ENCODE results near the gene C1QL4.

DNA sequence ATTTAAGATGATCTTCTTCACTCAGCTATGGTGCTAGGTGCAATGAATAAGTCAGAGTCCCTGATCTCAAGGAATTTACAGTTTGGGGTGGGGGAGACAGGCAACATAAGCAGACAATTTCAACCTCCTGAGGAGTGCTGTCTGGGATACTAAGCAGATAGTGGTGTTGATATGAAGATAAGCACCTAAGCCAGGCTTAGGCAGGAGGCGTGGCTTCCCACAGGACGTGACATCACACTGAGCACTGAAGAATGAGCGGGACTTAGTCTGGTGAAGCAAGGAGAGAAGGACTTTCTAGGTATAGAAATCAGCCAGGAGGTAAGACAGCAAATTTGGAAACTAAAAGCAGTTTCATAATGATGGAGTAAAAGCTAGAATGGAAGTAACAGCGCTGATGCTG lies 35.2 kb downstream of the C1QL4 start:
- TF ChIP-seq POLR2A (IDR thresholded peaks at IDR 0.05; ENCODE audit: extremely low read depth, insufficient read length) = no peak
- TF ChIP-seq, protein P1, sequence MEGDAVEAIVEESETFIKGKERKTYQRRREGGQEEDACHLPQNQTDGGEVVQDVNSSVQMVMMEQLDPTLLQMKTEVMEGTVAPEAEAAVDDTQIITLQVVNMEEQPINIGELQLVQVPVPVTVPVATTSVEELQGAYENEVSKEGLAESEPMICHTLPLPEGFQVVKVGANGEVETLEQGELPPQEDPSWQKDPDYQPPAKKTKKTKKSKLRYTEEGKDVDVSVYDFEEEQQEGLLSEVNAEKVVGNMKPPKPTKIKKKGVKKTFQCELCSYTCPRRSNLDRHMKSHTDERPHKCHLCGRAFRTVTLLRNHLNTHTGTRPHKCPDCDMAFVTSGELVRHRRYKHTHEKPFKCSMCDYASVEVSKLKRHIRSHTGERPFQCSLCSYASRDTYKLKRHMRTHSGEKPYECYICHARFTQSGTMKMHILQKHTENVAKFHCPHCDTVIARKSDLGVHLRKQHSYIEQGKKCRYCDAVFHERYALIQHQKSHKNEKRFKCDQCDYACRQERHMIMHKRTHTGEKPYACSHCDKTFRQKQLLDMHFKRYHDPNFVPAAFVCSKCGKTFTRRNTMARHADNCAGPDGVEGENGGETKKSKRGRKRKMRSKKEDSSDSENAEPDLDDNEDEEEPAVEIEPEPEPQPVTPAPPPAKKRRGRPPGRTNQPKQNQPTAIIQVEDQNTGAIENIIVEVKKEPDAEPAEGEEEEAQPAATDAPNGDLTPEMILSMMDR (IDR thresholded peaks at IDR 0.05; ENCODE audit: low read depth, low read length) = no peak
- TF ChIP-seq, protein P2, sequence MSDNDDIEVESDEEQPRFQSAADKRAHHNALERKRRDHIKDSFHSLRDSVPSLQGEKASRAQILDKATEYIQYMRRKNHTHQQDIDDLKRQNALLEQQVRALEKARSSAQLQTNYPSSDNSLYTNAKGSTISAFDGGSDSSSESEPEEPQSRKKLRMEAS (IDR thresholded peaks at IDR 0.05; ENCODE audit: low read depth, low read length) = no peak
- TF ChIP-seq MYC (IDR thresholded peaks at IDR 0.05; ENCODE audit: low read depth, low read length) = no peak

All from NB4 (cell line).